ENCODE results near the gene MOV10L1. TPM values are rescaled to one million over a fixed set of nuclear protein-coding genes. Genes with fewer than 3 reads are reported as not detected.
A peak's percentile ranks its signal among the peaks of the same experiment; 100 is the strongest.

MOV10L1 gene
- total and polyA plus RNA-seq, 2 donors (not counting 1 experiment from before 2014, with no cell fraction given), result 0.03 to 0.83 TPM

DNA sequence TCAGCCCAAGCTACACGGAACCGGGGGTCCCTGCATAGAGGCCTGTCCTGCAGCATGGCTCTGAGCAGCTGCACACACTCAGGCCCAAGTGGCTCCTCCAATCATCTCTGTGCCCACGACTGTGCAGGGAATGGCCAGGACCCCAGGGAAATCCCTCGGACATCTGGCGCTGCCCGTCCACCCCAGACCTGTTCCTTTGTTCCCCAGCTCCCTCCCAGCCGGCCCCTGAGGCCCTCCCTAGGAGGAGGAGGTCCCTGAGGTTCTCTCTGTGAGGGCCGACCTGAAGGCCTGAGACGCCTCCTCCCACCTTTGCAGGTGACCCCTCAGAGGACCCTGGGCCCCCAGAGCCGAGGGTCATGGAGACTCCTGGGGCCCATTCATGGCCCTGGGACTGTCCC, 5.7 kb upstream of the MOV10L1 start:
- no peak overlapping the region for H3K27ac ChIP-seq (ENCODE audit: insufficient read depth, low read length)
- H3K79me2 ChIP-seq (ENCODE audit: control insufficient read depth, insufficient read depth, low read length), result no peaks in the 10 kb centered on the region
- no peaks in the 10 kb centered on the region for H3K36me3 ChIP-seq (ENCODE audit: control insufficient read depth, insufficient read depth, low read length)
- no peak for DNase-seq (ENCODE audit: low read depth in 2 of 2)
- no peak overlapping the region for H2AFZ ChIP-seq (ENCODE audit: low read length)
- no peaks in the 10 kb centered on the region for H4K20me1 ChIP-seq (ENCODE audit: control insufficient read depth, extremely low read depth, insufficient read depth, low read length)
- no peak overlapping the region for H3K9ac ChIP-seq (ENCODE audit: insufficient read depth, low read length)
- no peaks in the 10 kb centered on the region for H3K9me3 ChIP-seq (ENCODE audit: control insufficient read depth, insufficient read depth, low read depth, low read length)
- peaks cover 4% of the 10 kb centered on the region for H3K27me3 ChIP-seq (ENCODE audit: control insufficient read depth, insufficient read depth, low read length)
- no peak overlapping the region for H3K4me3 ChIP-seq (replicated peaks in 1 of 4; ENCODE audit: control extremely low read depth in 1 of 4, insufficient read depth in 1 of 4, low read depth in 3 of 4, low read length in 4 of 4)
- TF ChIP-seq EZH2 (IDR thresholded peaks at IDR 0.05; ENCODE audit: low read length, missing control alignments), result no peak
- no peak for TF ChIP-seq CTCF (conservative IDR thresholded peaks at IDR 0.05 in 1 of 2, IDR thresholded peaks at IDR 0.05 in 1 of 2; ENCODE audit: low read depth in 1 of 2, low read length in 2 of 2)
- H3K4me2 ChIP-seq (ENCODE audit: extremely low read depth, insufficient read depth, low read length), result no peak overlapping the region
- no peaks in the 10 kb centered on the region for H3K4me1 ChIP-seq (ENCODE audit: control insufficient read depth, extremely low read depth, insufficient read depth, low read length)

DNA sequence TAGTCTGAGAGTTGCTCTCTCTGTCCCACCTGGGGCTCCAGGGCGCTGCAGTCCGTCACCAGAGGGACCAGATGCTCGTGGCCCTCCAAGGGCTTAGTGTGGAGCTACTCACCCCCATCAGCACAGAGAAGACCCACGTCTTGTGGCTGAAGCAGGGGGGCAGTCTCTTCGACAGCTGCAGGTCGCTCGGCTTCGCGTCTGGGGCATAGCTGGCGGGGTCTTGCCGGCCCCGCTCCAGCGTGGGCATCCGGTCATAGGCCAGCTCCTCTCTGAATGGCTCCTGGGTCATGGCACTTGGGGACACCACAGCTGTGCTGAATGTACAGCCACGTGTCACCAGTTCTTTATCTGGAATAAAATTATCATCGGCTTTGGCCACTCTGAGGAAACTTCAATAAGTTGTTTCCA, 5.2 kb upstream of the MOV10L1 start:
- Histone ChIP-seq H4K20me1 (ENCODE audit: control insufficient read depth, extremely low read depth, insufficient read depth, low read length) (no peaks in the 10 kb centered on the region), H3K9ac (ENCODE audit: insufficient read depth, low read length) (no peak overlapping the region), H2AFZ (ENCODE audit: low read length) (no peak overlapping the region), H3K4me1 (ENCODE audit: control insufficient read depth, extremely low read depth, insufficient read depth, low read length) (no peaks in the 10 kb centered on the region), H3K4me3 (replicated peaks in 1 of 4; ENCODE audit: control extremely low read depth in 1 of 4, insufficient read depth in 1 of 4, low read depth in 3 of 4, low read length in 4 of 4) (no peak overlapping the region), H3K27me3 (ENCODE audit: control insufficient read depth, insufficient read depth, low read length) (peaks cover 4% of the 10 kb centered on the region), H3K79me2 (ENCODE audit: control insufficient read depth, insufficient read depth, low read length) (no peaks in the 10 kb centered on the region), H3K27ac (ENCODE audit: insufficient read depth, low read length) (no peak overlapping the region), H3K4me2 (ENCODE audit: extremely low read depth, insufficient read depth, low read length) (no peak overlapping the region), H3K9me3 (ENCODE audit: control insufficient read depth, insufficient read depth, low read depth, low read length) (no peaks in the 10 kb centered on the region), H3K36me3 (ENCODE audit: control insufficient read depth, insufficient read depth, low read length) (no peaks in the 10 kb centered on the region)
- TF ChIP-seq EZH2 (IDR thresholded peaks at IDR 0.05; ENCODE audit: low read length, missing control alignments), result no peak
- no peak for TF ChIP-seq CTCF (conservative IDR thresholded peaks at IDR 0.05 in 1 of 2, IDR thresholded peaks at IDR 0.05 in 1 of 2; ENCODE audit: low read depth in 1 of 2, low read length in 2 of 2)
- DNase-seq (ENCODE audit: low read depth in 2 of 2), result no peak

GRCh38 chr22:50085211-50085972, 4.4 kb upstream of the MOV10L1 start, which contains the start of gene MLC1:
Gene MLC1, minus strand, starts transcription at chr22:50085426. Its CDS starts 524 bp downstream, at chr22:50084902.
- Histone ChIP-seq H3K4me2 (ENCODE audit: extremely low read depth, insufficient read depth, low read length) (peak within 1 kb of the TSS; percentile 64), H3K36me3 (ENCODE audit: control insufficient read depth, insufficient read depth, low read length) (no peaks in the 10 kb centered on the region), H3K9me3 (ENCODE audit: control insufficient read depth, insufficient read depth, low read depth, low read length) (no peaks in the 10 kb centered on the region), H3K4me3 (replicated peaks in 1 of 4; ENCODE audit: control extremely low read depth in 1 of 4, insufficient read depth in 1 of 4, low read depth in 3 of 4, low read length in 4 of 4) (peak within 1 kb of the TSS in 1 of 4 experiments; percentile 17), H2AFZ (ENCODE audit: low read length) (no peak within 1 kb of the TSS), H3K4me1 (ENCODE audit: control insufficient read depth, extremely low read depth, insufficient read depth, low read length) (no peaks in the 10 kb centered on the region), H3K79me2 (ENCODE audit: control insufficient read depth, insufficient read depth, low read length) (no peaks in the 10 kb centered on the region), H3K27me3 (ENCODE audit: control insufficient read depth, insufficient read depth, low read length) (peaks cover 4% of the 10 kb centered on the region), H4K20me1 (ENCODE audit: control insufficient read depth, extremely low read depth, insufficient read depth, low read length) (no peaks in the 10 kb centered on the region), H3K27ac (ENCODE audit: insufficient read depth, low read length) (no peak within 1 kb of the TSS), H3K9ac (ENCODE audit: insufficient read depth, low read length) (no peak within 1 kb of the TSS)
- TF ChIP-seq EZH2 (IDR thresholded peaks at IDR 0.05; ENCODE audit: low read length, missing control alignments) (no peak), CTCF (conservative IDR thresholded peaks at IDR 0.05 in 1 of 2, IDR thresholded peaks at IDR 0.05 in 1 of 2; ENCODE audit: low read depth in 1 of 2, low read length in 2 of 2) (no peak)
- peak; percentile 4 to 88 for DNase-seq (ENCODE audit: low read depth in 2 of 2)

Measured in fibroblast of lung (primary cell).